Esophagus squamous epithelium (tissue), 4 donors: Measurements from ENCODE around the gene RPL6.

Experiments used
- POLR2A ChIP-seq, 4 donors: fragments of 450-650 bp; IDR thresholded peaks; one replicate each; pipeline ENCODE4 v1.6.1; 2017; ENCODE audit warnings: antibody characterized with exemption in 4 of 4, mild to moderate bottlenecking in 4 of 4, moderate library complexity in 3 of 4
- TF ChIP-seq, protein P1 (sequence below), 6 experiments: fragments of 450-650 bp in 4 of 6; fragments of 200-600 bp in 2 of 6; sonication (generic) in 2 of 6; IDR thresholded peaks; one replicate each; pipeline ENCODE4 v1.5.1; 2016 to 2019; ENCODE audit warnings: antibody characterized with exemption in 6 of 6, mild to moderate bottlenecking in 4 of 6, moderate library complexity in 4 of 6

DNA sequence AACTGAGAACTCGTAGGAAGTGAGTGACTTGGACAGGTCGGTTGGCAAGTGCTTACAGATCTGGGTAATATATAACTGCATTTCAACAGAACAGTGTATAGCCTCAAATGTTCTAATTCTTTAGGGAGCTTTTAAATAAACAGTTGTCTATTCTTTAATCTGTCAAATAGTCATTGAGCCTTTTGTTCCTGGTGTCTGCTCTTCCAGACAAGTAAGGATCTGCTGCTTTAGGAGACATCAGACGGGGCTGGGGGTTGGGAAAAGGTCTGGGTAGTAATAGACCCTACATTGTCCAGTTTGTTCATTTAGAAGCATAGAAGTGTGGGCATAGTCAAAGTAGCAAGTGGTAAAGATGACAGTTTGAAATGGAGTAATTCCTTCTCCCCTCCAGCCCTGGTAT is 11.3 kb upstream of the RPL6 start:
- TF ChIP-seq, protein P1, sequence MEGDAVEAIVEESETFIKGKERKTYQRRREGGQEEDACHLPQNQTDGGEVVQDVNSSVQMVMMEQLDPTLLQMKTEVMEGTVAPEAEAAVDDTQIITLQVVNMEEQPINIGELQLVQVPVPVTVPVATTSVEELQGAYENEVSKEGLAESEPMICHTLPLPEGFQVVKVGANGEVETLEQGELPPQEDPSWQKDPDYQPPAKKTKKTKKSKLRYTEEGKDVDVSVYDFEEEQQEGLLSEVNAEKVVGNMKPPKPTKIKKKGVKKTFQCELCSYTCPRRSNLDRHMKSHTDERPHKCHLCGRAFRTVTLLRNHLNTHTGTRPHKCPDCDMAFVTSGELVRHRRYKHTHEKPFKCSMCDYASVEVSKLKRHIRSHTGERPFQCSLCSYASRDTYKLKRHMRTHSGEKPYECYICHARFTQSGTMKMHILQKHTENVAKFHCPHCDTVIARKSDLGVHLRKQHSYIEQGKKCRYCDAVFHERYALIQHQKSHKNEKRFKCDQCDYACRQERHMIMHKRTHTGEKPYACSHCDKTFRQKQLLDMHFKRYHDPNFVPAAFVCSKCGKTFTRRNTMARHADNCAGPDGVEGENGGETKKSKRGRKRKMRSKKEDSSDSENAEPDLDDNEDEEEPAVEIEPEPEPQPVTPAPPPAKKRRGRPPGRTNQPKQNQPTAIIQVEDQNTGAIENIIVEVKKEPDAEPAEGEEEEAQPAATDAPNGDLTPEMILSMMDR (IDR thresholded peaks at IDR 0.05): no peak
- TF ChIP-seq POLR2A (IDR thresholded peaks at IDR 0.05): no peak
